Stimulated activated CD8-positive, alpha-beta memory T cell treated with anti-CD3 and anti-CD28 coated beads, Interleukin-12 subunit alpha, Interleukin-12 subunit beta, amount 100 ng/mL, for 24 hours (primary cell): ENCODE data around the gene DES.
"Not testable (repeated sequence)": the region's sequence is repeated elsewhere in the genome, so short reads cannot be mapped to it uniquely, and the experiment has no call there.

Experiments
- DNase-seq: peaks from one replicate; pipeline ENCODE4 v3.0.0-alpha.2; 2020; ENCODE audit errors: extremely low read depth

The DES gene

DNA sequence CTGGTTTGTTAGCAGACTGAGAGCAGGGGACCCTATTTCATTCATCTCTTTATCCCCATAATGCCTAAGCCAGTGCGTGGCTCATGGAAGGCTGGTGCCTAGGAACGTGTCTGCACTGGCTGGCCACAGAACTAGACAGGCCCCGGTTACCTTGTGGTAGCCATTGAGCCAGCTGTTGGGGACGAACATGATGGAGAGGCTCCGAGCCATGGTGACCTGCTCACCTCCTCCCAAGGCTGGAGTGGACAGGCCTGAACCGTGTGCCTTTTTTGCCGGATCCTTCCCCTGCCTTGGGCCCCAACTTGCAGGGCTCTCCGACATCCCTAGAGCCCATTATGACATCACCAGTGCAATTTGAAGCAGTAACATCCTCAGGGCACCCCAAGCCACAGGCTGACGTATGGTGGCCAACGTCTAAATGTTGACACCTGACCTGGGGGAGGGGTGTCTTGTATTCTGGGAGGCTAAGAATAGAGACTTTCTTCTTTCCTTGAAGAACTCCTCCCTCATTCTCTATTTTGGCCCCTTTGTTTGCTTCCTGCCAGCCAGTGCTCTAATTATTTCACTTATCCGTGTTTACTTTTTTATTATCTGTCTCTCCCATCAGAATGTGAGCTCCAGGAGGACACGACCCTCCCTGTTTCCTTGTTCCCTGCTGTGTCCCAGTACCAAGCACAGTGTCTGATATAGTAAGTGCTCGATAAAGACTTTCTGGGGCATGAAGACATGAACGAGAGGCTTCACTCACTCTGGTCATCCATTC is 18.3 kb upstream of the DES start:
- no peak for DNase-seq

DNA sequence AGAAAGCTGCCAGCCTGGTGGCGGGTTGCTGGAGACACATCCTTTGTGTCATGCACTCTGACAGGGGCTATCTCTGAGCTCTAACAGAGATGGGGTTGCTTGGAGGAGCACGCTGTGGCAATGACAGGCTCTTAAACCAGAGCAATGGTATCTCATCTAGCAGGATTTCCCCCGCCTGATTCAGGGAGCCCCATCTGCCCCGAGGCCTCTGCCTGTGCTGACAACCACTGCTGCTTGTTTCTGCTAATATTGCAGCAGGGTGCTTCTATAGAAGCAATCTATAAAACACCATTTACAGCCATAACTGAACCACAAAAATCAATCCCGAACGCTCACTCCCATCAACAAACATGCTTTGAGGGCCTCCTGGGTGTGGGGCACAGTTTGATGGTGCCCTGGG is 17.6 kb upstream of the DES start:
- no peak for DNase-seq

DNA sequence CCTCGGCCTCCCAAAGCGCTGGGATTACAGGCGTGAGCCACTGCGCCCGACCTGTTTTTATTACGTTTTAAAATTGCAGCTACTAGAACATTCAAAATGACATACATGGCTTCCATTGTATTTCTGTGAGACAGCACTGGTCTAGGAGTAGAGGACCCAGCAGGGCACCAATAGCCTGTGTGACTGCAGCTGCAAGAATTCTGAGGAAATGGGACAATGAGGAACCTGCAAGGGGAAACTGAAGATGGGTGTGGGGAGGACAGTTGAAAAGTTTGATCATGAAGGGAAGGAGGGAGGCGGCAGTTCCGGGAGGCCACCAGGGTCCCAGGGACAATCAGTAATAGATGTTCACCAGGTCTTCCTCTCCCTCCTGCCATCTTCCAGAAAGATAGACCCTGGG is 16.6 kb upstream of the DES start:
- no peak for DNase-seq

DNA sequence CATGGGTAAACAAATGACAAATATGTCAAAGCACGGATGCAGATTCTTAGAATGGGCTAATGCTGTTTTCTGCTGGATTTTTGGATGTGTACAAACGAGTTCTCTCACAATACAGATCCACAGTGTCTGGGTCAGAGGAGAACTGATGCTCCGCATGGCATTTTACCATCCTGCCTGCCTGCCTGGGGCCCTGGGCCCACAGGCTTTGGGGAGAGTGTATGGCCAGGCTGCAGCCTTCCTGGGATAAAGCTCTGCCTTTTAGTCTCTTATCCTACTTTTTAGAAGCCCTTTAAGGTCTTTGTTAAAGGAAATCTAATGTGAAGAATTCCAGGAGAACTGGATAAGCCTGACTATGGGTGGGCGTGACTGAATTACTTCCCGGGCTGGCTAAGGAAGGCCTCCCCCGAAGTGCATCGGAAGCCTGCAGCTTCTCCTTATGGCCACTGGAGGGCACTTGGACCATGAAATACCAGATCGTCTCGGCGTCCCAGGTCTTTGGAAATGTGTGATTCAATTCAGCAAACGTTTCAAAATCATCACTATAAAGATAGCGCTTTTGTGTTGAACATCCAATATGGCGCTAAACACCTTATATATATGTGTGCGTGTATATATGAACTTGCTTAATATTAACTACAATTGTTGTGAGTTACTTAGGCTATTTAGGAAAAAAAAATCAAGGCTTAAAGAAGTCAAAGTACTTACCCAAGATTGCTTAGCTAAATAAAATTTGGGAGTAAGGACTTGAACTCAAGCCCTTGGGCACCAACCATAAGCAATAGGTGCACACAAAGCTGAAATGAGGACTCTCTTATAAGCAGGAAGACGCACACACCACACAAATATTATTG is 15.3 kb upstream of the DES start:
- DNase-seq, result peak; percentile 16

DNA sequence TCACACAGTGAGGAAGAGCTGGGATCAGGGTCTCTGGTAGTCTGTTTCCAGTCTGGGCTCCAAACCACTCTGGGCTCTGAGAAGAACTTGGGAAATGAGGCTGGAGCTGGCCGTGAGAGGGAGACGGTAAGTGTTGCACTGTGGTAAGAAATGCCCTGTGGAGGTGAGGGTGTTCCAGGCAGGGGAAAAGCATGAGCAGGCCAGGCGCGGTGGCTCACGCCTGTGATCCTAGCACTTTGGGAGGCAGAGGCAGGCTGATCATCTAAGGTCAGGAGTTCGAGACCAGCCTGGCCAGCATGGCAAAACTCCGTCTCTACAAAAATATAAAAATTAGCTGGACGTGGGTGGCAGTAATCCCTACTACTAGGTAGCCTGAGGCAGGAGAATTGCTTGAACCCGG is 14.3 kb upstream of the DES start:
- no peak for DNase-seq

DNA sequence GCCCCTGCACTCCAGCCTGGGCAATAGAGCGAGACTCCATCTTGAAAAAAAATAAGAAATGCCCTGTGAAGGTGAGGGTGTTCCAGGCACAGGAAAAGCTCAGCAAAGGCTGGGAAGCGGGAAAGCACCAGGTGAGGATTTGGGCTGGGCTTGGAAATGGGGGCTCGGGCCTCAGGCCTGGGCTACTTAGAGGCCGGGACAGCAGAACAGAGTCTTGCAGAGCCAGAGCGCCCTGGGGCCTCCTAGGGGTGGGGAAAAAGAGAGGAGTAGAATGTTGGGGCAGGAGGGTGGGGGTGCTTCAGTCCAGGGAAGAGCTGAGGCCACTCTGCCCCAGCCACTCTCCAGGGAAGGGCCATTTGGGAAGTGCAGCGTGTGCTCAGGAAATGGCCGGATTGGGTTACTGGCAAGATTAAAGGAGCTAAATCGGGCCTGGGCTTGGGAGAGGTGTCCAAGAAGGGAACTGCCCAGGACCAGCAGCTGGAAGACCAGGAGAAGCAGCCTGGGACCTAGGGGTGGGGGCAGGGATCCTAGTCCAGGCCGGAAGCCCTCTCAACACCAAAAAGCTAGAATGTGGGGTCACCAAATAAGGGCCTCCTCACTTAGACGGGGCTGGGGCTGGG is 13.8 kb upstream of the DES start:
- DNase-seq, result no peak

DNA sequence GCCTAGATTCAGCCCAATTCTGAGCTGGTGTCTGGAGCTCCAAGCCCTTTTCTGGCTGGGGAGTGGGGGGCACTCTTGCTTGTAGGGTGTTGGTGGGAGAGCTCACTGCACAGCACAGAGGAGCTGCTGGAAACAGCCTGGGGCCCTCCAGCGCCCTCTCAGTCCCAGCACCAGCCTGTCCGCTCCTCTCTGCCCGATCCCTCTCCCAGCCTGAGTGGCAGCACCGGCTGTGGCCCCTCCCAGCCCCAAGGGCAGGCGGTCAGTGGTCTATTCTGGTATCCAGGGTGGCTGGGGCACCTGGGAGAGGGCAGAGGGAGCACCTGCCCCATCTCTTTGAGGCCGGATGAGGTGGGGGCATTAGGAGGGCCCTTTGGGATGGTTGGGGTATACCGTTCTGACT is 13.2 kb upstream of the DES start:
- no peak for DNase-seq

DNA sequence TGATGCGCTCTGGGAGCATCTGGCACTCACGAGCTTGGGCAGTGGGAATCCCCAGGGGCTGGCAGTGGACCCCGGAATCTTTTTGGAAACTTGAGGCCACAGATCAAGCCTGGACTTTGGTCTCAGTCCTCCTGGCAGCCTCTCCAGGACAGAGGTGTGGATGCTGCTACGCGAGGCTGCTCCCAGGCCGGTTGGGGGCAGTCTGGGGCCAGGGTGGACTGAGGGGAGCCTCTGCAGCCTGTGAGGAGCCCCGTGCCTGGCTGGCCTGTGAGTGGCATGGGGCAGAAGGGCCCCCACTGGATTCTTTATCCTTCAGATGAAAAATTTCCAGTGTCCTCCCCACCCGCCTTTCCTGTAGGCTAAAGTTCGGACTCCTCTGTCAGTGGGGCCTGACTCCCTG is 12.7 kb upstream of the DES start:
- DNase-seq, result no peak

DNA sequence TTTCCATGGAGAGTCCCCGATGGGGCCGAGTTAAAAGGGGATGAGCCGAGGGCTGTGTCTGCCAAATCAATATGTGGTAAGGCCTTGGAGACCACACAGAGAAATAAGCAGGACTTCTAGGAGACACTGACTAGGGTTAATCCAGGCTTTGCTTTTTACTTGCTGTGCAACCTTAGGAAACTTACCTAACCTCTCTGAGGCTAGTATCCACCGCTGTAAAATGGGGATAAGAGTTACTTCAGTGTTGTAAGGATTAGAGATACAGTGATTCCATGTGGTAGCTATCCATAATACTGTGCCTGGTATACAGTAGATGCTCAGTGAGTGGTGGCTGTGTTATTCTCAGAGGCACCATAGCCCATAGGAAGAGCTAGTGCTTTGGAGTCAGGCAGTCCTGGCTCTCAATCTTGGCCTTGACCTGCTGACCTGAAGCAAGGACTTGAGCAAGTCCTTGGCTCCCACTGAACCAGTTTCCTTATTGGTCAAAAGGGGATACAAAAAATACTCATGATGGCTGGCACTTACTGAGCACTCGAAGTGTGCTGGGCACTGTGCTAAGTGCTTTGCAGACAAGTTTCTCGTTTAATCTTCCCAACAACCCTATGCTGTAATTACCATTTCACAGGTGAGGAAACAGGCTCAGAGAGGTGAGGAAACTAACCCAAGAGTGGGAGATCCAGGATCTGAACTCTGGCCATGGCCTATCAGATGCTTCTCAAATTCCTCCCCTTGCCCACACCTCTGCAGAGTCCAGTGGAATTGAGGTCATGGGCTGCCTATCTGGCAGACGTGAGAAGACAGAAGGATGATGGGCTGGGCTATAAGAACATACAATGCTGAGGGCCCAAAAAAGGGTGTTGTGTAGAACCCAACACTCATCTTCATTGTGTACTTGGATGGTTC is 12.0 kb upstream of the DES start:
- no peak for DNase-seq

DNA sequence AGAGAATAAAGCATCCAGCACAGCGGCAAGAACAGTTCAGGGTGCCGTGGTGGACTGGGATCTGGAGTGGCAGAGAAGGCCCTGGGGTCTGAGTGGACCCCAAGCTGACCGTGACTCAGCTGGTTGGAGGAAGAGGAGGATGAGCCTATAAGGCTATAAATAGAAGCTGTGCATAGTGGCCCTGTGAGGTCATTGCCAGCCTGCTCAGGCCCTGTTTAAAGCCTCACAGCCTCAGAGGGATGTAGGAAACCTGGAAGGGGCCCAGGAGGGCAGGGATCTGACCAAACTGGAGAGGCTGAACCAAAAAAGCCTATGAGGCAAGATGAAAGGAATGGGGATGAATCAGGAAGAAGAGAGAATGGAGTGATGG is 11.3 kb upstream of the DES start:
- no peak for DNase-seq

DNA sequence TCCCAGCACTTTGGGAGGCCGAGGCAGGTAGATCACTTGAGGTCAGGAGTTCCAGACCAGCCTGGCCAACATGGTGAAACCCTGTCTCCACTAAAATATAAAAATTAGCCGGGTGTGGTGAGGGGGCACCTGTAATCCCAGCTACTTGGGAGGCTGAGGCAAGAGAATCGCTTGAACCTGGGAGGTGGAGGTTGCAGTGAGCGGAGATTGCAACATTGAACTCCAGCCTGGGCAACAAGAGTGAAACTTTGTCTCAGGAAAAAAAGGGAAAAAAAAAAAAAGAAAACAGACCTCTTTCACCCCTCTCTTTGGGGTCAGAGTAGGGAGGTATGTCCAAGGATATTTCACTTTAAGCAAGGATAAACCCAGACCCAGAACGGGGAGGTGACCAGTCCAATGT is 10.8 kb upstream of the DES start:
- not testable (repeated sequence) for DNase-seq

DNA sequence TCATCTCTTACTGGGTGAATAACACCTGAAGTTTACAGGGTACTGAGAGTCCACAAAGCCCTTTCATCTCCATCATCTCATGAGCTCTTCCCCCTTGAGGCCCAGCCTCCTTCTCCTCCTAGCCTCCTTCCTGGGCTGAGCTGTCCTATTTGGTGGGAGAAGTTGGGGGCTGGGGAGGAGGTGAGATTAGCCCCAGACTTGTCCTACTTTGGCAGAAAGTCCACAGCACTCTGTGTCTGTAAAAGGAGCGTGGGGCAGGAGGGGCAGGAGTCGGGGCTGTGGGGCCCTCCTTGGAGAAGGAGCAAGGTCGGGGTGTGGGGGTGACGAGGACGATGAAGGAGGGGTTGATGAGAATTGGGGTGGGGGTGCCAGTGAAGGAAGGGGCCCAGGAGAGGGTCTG is 10.0 kb upstream of the DES start:
- DNase-seq, result no peak

DNA sequence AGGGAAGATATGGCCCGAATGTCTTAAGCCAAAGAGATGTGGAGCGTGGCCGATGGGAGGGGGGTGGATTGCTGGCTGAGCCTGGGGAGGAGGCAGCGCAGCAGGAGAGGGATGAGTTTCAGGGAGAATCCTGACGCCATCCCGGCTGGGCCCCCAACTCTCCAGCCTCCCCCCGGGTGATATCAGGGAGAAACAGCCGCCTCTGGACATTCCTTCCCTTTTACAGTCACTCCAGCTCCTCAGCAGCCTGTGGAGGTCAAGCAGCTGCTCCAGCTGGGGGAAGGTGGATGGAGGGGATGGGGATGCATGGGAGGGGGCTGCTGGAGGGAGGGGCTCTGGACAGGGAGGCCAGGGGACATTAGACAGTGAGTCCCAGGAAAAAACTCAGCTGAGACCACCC is 9.5 kb upstream of the DES start:
- DNase-seq, result no peak

DNA sequence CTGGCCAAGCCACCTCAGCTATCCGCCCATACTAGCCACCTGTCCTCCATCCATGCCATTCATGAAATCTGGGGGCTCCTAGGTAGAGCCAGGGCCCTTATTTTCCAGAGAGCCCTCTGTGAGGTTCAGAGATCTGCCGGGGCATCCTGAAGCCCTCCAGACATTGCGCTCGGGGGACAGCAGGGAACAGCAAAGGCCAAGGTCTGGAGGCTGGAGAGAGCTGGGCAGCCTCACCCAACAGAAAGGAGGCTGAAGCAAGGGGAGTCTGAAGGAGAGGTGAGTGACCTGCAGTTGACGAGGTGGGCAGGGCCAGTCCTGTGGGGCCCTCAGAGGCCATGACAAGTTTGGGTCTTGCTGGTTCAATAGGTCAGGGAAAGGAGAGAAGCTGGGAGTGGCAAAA is 8.6 kb upstream of the DES start:
- no peak for DNase-seq

DNA sequence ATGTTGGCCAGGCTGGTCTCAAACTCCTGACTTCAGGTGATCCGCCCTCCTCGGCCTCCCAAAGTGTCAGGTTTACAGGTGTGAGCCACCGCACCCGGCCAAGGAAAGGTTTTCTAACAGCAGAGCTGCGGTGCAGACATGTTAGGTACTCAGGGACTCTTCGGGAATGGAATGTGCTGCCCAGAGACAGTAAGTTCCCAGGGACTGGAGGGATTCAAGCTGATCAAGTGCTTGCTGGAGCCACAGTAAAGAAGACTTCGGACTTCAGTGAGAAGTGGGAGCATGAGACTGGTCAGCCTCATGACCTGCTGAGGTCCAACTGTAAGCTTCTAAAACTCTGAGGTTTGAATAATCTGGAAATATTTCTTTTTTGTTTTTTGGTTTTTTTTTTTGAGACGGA is 7.8 kb upstream of the DES start:
- no peak for DNase-seq

DNA sequence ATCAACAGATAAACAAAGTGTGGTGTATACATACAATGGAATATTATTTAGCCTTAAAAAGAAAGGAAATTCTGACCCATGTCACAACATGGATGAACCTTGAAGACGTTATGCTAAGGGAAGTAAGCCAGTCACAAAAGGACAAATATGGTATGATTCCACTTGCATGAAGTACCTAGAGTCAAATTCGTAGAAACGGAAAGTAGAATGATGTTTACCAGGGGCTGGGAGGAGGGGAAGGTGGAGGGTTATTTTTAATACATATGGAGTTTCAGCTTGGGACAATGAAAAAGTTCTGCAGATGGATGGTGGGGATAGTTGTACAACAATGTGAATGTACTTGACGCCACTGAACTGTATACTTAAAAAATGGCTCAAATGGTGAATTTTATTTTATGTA is 3.3 kb upstream of the DES start:
- DNase-seq, result no peak

DNA sequence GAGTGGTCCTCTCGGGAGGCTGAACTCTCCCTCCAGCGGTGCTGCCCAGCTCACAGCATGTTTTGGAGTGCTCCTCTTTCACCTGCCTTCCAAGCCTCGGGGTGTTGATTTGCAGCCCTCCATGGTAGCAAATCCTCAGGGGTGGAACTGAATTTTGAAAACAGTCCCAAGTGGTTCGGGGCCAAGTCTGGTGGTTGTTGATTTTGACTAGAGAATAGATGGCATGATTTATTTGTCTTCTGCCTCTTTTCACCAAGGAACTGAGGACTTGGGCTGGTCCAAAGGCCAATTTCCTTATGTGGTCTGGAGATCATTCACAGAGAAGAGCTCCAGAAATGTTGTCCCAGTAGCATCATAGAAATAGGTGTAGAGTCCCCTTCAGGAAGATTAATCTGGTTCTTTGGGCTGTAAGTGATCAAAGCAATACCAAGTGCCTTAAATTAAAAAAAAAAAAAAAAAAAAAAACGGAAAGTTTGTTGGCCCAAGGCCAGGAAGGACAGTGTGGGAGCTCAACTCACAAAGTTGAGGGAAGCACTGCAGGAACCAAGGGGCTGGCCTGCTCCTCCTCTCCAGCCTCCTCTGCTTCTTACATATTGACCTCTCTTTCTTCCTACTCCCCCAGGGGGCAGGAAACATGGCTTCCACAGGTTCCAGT is 2.5 kb upstream of the DES start:
- DNase-seq, result no peak

DNA sequence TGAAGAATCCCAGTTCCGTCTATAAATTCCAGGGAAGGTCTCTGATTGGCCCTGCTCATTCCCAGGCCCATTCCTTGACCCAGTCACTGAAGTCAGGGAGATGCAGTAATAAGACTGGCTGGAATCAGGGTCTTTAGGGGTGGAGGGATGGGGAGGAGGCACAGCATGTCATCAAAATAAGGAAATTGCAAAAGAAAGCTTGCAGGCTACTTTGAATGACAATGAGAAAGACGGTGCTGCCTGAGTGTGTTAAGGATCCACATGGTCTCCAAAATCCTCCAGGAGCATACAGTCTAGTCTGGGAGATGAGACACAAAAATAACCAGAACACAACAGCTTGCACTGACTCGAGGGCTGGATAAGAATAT is 2.0 kb upstream of the DES start:
- DNase-seq, result no peak

DNA sequence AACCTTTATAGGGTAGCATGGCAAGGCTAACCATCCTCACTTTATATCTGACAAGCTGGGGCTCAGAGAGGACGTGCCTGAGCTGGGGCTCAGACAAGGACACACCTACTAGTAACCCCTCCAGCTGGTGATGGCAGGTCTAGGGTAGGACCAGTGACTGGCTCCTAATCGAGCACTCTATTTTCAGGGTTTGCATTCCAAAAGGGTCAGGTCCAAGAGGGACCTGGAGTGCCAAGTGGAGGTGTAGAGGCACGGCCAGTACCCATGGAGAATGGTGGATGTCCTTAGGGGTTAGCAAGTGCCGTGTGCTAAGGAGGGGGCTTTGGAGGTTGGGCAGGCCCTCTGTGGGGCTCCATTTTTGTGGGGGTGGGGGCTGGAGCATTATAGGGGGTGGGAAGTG is 1.2 kb upstream of the DES start:
- DNase-seq, result no peak

DNA sequence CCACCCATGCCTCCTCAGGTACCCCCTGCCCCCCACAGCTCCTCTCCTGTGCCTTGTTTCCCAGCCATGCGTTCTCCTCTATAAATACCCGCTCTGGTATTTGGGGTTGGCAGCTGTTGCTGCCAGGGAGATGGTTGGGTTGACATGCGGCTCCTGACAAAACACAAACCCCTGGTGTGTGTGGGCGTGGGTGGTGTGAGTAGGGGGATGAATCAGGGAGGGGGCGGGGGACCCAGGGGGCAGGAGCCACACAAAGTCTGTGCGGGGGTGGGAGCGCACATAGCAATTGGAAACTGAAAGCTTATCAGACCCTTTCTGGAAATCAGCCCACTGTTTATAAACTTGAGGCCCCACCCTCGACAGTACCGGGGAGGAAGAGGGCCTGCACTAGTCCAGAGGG is 803 bp upstream of the DES start:
- no peak for DNase-seq

DNA sequence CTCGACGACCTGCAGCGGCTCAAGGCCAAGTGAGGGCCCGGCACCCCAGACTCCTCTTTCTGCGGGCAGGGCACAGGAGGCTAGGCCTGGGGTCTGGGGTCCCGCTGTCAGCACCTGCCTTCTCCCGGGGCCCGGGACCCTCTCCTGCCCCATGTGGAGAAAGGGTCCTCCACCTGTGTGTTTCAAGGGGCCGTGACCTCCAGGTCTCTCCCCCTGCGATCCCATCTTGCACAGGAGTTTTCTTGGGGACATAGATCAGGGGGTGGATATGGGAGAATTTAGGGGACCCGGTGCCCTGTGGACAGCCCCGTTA is 791 bp downstream of the DES start:
- no peak for DNase-seq
